Activated T-cell treated with anti-CD3 and anti-CD28 coated beads for 1 hour (primary cell): Measurements from ENCODE around the gene GALNTL6.
"Not testable (repeated sequence)": the region's sequence is repeated elsewhere in the genome, so short reads cannot be mapped to it uniquely, and the experiment has no call there.

Experiments used
- DNase-seq: peaks from one replicate; pipeline ENCODE4 v3.0.0-alpha.2; 2020; ENCODE audit warnings: low read depth

Gene GALNTL6

DNA sequence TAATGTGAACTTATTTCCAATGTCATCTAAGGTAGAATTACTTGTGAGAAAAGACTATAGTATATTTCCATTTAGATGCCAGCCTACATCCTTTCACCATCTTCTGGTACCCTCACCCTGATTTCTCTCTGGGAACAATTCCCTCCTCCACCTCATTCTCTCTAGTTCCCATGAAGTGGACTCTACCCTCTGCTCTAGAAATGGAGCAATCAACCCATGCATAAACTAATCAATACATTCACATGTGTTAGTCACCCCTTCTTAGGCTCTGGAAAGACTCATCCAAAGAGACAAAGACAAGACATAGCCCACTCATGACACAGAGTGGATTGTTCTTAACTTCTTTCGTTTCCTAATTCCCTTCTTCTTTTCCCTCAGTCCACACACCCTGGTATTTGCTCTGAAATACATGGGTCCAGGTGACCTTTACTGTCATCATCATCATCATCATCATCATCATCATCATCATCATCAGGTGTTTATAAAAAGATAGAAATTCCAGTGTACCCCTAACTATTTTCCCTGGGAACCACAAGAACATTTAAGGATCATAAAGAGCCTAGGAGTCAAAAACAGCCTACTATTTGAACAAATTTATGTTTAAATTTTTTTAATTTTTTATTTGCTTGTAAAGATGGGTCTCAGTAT is 1056.5 kb downstream of the GALNTL6 start:
- no peak for DNase-seq

DNA sequence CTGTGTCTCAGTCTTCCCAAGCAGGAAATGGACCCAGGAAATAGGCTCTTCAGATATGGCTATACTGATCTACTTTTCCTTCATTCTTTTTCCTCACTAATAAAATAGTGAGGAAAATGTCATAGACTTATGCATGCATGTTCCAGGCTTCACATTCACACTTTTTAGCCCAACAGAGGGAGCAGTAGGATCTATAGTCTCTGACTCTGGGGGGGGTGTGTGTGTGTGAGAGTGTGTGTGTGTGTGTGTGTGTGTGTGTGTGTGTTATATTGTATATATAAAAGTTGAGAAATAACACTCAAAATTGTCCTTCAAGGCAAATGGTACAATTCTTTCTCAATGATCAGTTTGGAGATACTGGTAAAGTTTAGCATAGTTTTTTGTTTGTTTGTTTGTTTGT is 1058.2 kb downstream of the GALNTL6 start:
- DNase-seq: no peak

DNA sequence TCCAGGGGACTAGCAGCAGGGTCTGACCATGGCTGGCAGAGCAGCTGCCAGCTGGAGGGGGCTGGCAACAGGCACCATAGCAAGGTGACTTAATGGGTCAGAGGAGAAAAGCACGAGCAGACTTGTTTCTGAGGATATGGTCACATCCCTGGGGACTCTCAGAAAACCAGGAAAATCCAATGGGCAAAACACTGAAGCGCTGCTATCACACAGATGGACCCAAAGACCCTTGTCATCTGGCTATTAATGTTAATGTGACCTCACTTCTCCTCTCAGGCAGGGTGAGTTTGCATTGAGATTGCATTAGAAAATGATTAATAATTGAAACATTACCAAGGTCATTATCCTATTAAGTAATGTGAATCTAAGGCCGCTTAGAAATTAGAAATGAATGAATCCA is 1061.7 kb downstream of the GALNTL6 start:
- DNase-seq: no peak

DNA sequence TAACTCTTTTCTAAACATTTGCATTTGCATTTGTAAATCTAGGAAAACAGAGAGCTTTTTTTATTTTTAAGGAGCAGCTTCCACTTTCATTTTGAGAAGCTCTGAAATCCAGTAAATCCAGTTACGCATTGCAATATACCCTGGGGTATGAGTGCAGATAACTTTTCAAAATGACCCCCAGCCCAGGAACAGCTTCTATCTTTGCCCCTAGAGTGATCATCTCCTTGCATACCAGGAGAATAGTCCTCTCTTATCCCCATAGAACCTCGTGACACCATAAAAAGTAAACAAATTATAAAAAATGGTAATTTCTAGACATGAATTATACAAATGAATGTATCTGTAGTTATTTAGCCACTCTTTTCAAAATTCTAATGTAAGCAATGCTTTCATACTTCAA is 1063.2 kb downstream of the GALNTL6 start:
- DNase-seq: no peak

DNA sequence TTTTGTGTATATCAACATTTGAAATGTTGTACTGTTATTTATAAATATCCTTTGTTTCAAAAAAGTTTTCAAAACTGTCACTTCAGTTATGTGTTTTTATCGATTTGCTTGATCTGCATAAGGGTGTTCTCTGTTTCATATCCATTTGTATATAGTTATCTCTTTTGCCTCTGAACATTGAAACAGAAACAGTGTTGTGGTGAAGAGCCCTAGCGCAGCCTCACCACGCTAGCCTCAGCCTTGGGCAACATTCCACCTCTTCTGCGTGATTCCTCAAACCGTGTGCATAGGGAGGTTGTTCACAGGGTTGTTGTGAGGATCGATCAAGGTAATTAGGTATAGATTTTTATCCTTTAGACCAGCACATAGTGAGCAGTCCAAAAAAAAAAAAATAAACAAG is 1068.4 kb downstream of the GALNTL6 start:
- no peak for DNase-seq

DNA sequence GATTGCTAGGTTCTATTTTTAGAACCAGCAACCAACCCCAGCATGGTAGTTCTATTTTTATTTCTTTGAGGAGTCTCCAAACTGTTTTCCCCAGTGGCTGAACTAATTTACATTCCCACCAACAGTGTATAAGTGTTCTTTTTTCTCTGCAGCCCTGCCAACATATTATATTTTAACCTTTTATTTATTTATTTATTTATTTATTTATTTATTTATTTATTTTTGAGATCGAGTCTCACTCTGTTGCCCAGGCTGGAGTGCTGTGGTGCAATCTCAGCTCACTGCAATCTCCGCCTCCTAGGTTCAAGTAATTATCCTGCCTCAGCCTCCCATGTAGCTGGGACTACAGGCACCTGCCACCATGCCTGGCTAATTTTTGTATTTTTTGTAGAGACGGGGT is 1074.2 kb downstream of the GALNTL6 start:
- not testable (repeated sequence) for DNase-seq

DNA sequence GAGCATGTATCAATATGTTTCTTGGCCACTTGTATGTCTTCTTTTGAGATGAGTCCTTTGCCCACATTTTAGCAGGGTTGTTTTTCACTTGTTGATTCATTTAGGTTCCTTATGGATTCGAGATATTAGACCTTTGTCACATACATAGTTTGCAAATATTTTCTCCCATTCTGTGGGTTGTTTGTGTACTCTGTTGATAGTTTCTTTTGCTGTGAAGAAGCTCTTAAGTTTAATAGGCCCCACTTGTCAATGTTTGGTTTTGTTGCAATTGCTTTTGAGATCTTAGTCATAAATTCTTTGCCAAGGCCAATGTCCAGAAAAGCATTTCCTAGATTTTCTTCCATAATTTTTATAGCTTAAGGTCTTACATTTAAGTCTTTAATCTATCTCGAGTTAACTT is 1074.8 kb downstream of the GALNTL6 start:
- DNase-seq: no peak

DNA sequence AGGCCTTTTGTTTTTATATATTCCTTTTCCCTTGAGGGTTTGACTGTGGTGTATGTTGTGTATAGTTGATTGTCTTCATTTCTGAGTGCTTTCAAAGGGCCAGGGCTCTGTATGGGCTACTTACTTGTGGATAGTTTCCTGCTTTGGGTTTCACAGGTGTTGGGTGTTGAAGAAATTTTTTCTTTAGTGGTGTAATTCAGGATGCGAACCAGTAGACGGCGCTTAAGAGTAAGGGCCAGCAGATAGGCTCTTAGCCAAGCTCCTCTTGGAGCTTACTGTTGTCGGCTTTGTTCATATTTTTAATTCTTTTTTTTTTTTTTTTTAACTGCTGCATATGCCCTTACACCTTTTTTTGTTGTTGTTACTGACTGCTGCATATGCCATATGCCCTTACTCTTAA is 1079.1 kb downstream of the GALNTL6 start:
- no peak for DNase-seq

DNA sequence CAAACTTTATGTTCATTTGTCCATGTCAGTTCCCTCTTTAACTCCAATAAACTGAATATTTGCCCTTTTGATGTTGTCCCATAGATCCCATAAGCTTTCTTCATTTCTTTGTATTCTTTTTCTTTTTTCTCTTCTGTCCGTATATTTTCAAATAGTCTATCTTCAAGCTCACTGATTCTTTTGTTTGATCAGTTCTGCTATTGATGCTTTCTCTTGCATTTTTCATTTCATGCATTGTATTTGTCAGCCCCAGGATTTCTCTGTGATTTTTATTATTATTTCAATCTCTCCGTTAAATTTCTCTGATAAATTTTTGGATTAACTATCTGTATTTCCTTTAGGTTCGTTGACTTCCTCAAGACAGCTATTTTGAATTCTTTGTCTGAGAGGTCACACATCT is 1082.5 kb downstream of the GALNTL6 start:
- DNase-seq: no peak

DNA sequence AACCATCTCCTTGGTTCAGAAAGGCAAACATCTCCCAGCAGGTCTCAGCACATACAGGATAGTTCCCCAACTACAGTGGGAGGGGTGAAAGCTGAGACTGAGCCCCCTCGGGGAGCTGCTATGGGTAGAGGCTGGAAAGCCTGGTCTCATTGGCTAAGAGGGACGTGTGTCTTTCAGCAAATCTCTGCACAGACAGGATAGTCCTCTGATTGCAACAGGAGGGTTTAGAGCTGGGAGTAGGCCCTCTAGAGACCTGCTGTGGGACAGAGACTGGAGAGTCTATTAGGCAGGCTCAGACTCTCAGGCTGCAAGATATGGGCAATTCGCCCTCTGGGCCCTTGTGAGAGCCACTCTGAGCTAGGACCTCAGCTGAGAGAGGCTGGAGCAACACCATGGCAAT is 1083.8 kb downstream of the GALNTL6 start:
- DNase-seq: no peak

DNA sequence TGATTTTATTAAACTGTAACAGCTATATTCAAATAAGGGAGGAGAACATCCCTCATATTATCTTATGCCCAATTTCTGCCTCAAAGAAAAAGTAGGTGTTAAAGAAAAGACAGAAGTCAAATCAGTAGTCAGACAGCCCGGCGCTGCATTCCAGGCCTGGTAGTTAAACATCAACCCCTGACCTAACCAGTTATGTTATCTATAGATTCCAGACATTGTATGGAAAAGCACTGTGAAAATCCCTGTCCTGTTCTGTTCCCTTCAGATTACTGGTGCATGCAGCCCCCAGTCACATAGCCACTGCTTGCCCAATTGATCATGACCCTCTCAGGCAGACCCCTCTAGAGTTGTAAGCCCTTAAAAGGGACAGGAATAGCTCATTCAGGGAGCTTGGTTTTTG is 1085.5 kb downstream of the GALNTL6 start:
- no peak for DNase-seq

DNA sequence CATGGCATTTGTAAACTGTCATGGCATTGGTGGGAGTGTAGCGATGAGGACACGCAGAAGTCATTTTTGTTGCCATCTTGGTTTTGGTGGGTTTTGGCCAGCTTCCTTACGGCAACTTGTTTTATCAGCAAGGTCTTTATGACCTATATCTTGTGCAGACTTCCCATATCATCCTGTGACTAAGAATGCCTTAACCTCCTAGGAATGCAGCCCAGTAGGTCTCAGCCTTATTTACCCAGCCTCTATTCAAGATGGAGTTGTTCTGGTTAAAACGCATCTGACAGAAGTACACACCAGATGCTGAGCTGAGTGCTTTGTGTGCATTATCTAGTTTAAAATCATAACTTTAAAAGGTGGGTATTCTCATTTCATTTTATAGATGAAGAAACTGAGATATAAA is 1086.7 kb downstream of the GALNTL6 start:
- no peak for DNase-seq

DNA sequence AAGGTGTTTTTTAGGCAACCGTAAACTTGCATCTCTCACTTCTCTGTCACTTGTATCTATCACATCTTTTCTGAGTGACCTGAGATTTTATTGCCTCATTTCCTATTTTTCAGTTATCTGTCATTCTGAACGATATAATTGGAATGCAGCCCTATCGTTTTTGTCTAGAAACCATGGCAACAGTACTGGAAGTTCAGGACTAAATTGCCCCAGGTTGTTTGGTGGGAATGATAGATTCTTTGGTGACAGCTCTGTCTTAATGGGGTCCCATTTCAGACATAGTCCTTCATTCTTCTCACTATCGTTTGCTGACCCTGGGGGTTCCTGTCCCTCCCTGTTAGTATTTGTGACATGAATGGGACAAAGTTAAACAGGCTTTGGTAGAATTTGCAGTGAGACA is 1087.7 kb downstream of the GALNTL6 start:
- no peak for DNase-seq

DNA sequence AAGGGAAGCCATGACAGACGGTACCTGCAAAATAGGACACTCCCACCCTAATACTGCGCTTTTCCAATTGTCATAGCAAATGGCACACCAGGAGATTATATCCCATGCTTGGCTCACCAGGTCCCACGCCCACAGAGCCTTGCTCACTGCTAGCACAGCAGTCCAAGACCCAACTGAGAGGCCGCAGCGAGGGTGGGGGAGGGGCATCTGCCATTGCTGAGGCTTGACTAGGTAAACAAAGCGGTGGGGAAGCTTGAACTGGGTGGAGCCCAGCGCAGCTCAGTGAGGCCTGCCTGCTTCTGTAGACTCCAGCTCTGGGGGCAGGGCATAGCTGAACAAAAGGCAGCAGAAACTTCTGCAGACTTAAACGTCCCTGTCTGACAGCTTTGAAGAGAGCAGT is 1099.3 kb downstream of the GALNTL6 start:
- DNase-seq: not testable (repeated sequence)

DNA sequence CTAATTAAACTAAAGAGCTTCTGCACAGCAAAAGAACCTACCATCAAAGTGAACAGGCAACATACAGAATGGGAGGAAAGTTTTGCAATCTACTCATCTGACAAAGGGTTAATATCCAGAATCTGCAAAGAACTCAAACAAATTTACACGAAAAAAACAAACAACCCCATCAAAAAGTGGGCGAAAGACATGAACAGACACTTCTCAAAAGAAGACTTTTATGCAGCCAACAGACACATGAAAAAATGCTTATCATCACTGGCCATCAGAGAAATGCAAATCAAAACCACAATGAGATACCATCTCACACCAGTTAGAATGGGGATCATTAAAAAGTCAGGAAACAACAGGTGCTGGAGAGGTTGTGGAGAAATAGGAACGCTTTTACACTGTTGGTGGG is 1104.2 kb downstream of the GALNTL6 start:
- DNase-seq: not testable (repeated sequence)

DNA sequence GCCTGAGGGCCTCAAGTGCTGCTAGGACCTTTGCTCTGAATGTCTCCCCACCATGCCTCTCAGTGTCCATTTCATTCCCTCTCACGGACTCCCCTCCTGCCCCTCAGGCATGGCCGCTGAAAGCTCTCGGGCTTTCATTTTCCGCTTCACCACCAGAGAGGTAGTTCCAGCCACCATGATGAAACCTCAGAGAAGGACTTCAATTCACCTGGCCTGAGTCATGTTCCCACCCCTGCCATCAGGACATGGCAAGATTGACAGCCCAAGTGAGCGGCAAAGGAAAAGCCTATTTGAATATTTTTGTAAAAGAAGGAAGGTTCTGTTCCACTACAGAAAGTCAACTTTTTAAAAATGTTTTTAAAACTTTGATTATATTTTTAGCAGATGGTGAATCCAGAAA is 1106.1 kb downstream of the GALNTL6 start:
- no peak for DNase-seq

DNA sequence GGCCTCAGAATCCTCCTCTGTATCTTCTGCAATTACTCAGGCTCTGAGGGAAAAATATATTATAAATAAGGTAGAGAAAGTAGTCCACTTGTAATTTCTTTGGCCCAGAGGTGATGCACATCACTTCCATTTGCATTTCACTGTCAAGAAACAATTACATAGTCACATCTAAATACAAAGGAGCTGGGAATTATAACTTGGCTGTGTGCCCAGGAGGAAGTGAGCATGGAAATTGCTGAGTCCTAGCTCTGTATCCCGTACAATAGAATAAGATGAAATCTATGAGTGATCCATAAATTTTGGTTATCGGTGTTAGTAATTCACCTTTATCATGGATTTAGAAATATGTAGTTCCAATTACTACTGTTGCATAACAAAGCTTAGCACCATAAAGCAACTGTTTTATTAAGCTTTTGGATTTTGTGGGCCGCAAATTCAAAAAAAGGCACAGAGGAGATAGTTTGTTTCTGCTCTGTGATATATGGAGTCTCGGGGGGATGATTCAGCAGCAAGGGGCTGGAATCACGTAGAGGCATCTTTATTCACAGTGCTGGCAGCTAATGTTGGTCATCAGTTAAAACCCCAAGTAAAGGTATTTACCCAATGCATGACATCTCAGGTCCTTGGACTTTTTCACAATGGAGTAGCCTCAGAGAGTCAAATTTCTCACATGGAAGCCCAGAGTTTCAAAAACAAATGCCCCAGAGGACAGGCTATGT is 1114.1 kb downstream of the GALNTL6 start:
- no peak for DNase-seq

DNA sequence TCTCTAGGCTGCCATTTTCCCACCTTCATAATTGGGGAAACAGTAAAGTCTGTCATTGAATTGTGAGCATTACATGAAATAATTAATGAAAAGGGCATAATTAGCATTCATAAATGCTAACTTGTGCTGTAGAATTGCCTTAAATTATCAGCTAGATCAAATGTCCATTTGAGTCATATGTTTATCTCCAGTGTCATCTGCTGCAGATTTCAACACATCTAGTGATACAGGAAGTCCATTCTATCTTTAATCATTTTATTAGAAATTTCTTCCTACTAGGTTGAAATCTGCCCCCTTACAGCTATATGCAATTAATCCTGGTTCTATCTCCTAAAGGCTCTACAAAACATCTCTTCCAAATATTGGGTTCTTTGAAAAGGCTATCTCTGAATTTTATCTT is 1115.1 kb downstream of the GALNTL6 start:
- no peak for DNase-seq

DNA sequence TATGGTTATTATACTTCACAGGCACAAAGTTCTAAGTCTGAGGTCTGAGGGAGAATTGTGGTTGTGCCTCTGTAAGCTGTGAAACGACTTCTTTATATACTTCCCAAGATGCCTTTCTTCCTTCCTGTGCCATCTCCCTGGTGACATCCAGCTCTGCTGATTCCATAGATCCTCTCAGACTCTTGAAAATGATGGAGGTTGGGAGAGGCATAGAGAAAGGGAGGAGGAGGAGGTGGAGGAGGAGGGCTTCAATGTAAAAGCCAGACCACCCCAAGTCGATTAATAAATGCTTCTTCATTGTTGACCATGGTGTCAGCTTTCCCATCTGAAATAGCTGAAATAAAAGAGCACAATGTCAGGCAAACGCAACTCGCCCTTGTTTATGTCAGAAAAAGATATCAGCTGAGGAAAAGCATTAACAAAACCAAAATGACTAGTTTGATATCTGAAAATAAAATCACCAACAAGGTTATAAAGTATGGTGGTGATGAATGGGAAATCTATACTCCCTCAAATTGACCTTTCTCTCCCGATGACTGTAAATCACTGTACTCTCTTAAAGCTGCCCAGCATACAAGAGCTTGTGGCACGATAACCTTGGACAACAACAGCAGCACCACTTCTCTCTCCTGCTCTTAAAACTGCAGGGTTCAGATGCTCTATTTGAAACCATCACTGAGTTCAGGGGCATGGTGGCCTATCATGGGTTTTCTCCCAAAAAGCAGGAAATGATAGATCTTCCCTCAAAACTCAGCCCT is 1125.0 kb downstream of the GALNTL6 start:
- DNase-seq: no peak

DNA sequence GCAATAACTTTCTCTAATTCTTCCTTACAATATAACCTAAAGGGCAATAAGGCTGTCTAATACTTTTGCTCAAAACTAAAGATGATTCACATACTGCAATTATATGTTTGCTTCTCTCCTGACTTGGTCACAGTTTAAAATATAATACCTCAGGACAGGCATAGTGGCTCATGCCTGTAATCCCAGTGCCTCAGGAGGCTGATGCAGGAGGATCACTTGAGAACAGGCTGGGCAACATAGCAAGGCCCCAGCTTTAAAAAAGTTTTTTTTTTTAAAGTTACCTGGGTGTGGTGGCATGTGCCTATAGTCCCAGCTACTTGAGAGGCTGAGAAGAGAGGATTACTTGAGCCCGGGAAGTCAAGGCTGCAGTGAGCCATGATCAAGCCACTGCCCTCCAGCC is 1125.7 kb downstream of the GALNTL6 start:
- no peak for DNase-seq

DNA sequence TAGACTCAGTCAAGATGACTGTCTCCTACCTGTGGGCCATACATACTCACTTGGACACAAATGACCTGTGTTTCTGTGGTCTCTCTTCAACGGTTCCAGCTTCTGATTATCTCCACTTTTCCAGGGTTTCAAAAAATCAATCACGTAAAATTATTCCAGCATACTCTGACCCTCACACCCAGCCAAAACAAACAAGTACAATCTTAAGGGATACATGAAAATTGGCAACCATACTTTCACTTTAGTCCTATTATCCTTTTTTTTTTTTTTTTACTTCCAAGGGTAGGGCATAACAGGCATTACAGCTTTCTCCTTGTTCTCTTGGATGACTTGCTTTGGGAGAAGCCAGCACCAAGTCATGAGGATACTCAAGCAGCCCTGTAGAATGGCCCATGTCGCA is 1129.6 kb downstream of the GALNTL6 start:
- DNase-seq: no peak

DNA sequence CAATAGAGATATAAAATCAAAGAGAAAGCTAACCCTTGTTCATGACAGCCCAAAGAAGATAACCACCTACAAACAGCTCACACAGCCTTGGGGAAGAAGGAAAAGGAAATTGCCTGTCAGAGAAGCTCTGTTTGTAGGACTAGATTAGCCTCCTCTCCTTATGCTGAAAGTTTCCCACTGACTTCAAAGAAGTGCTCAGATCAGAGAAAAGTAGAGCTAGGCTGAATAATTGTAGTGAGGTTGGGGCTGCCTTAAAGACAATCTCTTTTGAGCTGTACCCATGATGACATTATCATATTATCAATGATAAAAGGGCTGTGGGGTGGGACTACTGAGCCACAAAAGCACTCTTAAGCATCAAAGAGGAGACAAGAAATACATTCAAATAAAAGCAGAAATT is 1132.4 kb downstream of the GALNTL6 start:
- no peak for DNase-seq

DNA sequence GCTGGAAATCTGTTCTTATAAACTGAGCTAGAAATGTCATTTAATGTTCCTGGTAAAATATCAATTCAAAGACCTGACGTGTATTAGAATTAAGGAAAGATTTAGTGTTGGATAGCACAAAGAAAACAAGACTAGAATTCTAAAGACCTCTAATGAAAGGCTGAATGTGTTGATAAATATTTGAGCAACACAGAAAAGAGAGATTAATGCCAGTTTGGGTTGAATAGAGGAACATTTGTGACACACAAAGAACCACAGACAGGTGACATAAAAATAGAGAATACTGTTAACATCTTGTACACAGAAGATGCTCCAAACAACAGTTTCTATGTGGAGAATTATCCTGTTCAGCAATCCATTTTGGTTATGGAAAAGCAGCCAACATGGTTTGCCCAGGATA is 1133.3 kb downstream of the GALNTL6 start:
- no peak for DNase-seq
